Stimulated activated memory B cell treated with anti-CD40 and anti-IgM and Interleukin-4, amounts not matched to agents 10 μg/mL and 1 μg/mL and 100 μg/mL, for 72 hours (primary cell): Measurements from ENCODE around the gene WTIP.
"Not testable (repeated sequence)": the region's sequence is repeated elsewhere in the genome, so short reads cannot be mapped to it uniquely, and the experiment has no call there.

ENCODE experiments used
- ATAC-seq: fragments of 150-1000 bp; cut with Tn5 transposase; 2 replicates; pipeline ENCODE4 v1.10.0; 2021
- H3K27ac Mint-ChIP-seq: one replicate; pipeline ENCODE4 v1.8.0; 2022; ENCODE audit warnings: mild to moderate bottlenecking, mixed read lengths
- H3K27me3 Mint-ChIP-seq: one replicate; pipeline ENCODE4 v1.8.0; 2022; ENCODE audit warnings: mixed read lengths
- H3K36me3 Mint-ChIP-seq: one replicate; pipeline ENCODE4 v1.8.0; 2022; ENCODE audit warnings: mixed read lengths
- H3K4me1 Mint-ChIP-seq: one replicate; pipeline ENCODE4 v1.8.0; 2022; ENCODE audit warnings: mixed read lengths
- H3K4me3 Mint-ChIP-seq: one replicate; pipeline ENCODE4 v1.8.0; 2022; ENCODE audit warnings: mild to moderate bottlenecking, moderate library complexity, mixed read lengths
- H3K9me3 Mint-ChIP-seq: one replicate; pipeline ENCODE4 v1.8.0; 2022; ENCODE audit warnings: mixed read lengths

WTIP gene

GRCh38 chr19:34506026-34506370, 24.4 kb downstream of the WTIP start:
- peaks cover 50% of the 10 kb centered on the region for H3K27me3 Mint-ChIP-seq
- peaks cover 5% of the 10 kb centered on the region for H3K9me3 Mint-ChIP-seq
- H3K4me1 Mint-ChIP-seq: peaks cover 7% of the 10 kb centered on the region
- H3K27ac Mint-ChIP-seq: no peak overlapping the region
- no peak for ATAC-seq
- no peak overlapping the region for H3K4me3 Mint-ChIP-seq
- no peaks in the 10 kb centered on the region for H3K36me3 Mint-ChIP-seq

- Mint-ChIP-seq H3K9me3 (peaks cover 9% of the 10 kb centered on the region), H3K36me3 (no peaks in the 10 kb centered on the region), H3K27me3 (peaks cover 49% of the 10 kb centered on the region), H3K27ac (no peak overlapping the region), H3K4me1 (no peaks in the 10 kb centered on the region), H3K4me3 (no peak overlapping the region)
- ATAC-seq: no peak
These were observed 26.0 kb downstream of the WTIP start for GRCh38 chr19:34507414-34508067.

GRCh38 chr19:34508540-34508939, 27.0 kb downstream of the WTIP start:
- Mint-ChIP-seq H3K9me3 (peaks cover 9% of the 10 kb centered on the region), H3K4me1 (no peaks in the 10 kb centered on the region), H3K27ac (no peak overlapping the region), H3K27me3 (peaks cover 39% of the 10 kb centered on the region), H3K4me3 (no peak overlapping the region), H3K36me3 (no peaks in the 10 kb centered on the region)
- ATAC-seq: no peak

- H3K27ac Mint-ChIP-seq, H3K9me3 Mint-ChIP-seq, H3K36me3 Mint-ChIP-seq, H3K4me1 Mint-ChIP-seq, H3K4me3 Mint-ChIP-seq, ATAC-seq: not testable (repeated sequence)
- H3K27me3 Mint-ChIP-seq: peaks cover 25% of the 10 kb centered on the region
These were observed 29.3 kb downstream of the WTIP start for GRCh38 chr19:34510904-34511303.

GRCh38 chr19:34512254-34512822, 30.8 kb downstream of the WTIP start:
- Mint-ChIP-seq H3K27ac (no peak overlapping the region), H3K4me3 (no peak overlapping the region), H3K9me3 (peaks cover 9% of the 10 kb centered on the region), H3K36me3 (no peaks in the 10 kb centered on the region), H3K4me1 (no peaks in the 10 kb centered on the region), H3K27me3 (peaks cover 18% of the 10 kb centered on the region)
- peak; percentile 31 for ATAC-seq

GRCh38 chr19:34513767-34514166, 32.2 kb downstream of the WTIP start:
- no peaks in the 10 kb centered on the region for H3K4me1 Mint-ChIP-seq
- H3K27ac Mint-ChIP-seq: no peak overlapping the region
- peaks cover 9% of the 10 kb centered on the region for H3K9me3 Mint-ChIP-seq
- H3K27me3 Mint-ChIP-seq: peaks cover 4% of the 10 kb centered on the region
- no peak for ATAC-seq
- no peak overlapping the region for H3K4me3 Mint-ChIP-seq
- H3K36me3 Mint-ChIP-seq: no peaks in the 10 kb centered on the region

- no peak for ATAC-seq
- Mint-ChIP-seq H3K36me3 (no peaks in the 10 kb centered on the region), H3K27ac (no peak overlapping the region), H3K9me3 (peaks cover 4% of the 10 kb centered on the region), H3K4me1 (no peaks in the 10 kb centered on the region), H3K4me3 (no peak overlapping the region), H3K27me3 (peaks cover 14% of the 10 kb centered on the region)
These were observed 38.0 kb downstream of the WTIP start for GRCh38 chr19:34519602-34520001.

GRCh38 chr19:34523408-34523807, 41.9 kb downstream of the WTIP start:
- Mint-ChIP-seq H3K27ac (no peak overlapping the region), H3K4me1 (no peaks in the 10 kb centered on the region), H3K9me3 (peaks cover 4% of the 10 kb centered on the region), H3K36me3 (no peaks in the 10 kb centered on the region), H3K4me3 (no peak overlapping the region), H3K27me3 (peaks cover 14% of the 10 kb centered on the region)
- ATAC-seq: no peak

- H3K4me3 Mint-ChIP-seq: no peak overlapping the region
- H3K4me1 Mint-ChIP-seq: no peaks in the 10 kb centered on the region
- no peaks in the 10 kb centered on the region for H3K36me3 Mint-ChIP-seq
- H3K27me3 Mint-ChIP-seq: peaks cover 24% of the 10 kb centered on the region
- peaks cover 4% of the 10 kb centered on the region for H3K9me3 Mint-ChIP-seq
- no peak for ATAC-seq
- H3K27ac Mint-ChIP-seq: no peak overlapping the region
These were observed 43.4 kb downstream of the WTIP start for GRCh38 chr19:34525001-34525400.

- Mint-ChIP-seq H3K4me1 (no peaks in the 10 kb centered on the region), H3K9me3 (peaks cover 2% of the 10 kb centered on the region), H3K27ac (no peak overlapping the region), H3K27me3 (peaks cover 76% of the 10 kb centered on the region), H3K4me3 (no peak overlapping the region), H3K36me3 (no peaks in the 10 kb centered on the region)
- no peak for ATAC-seq
These were observed 52.6 kb downstream of the WTIP start for GRCh38 chr19:34534206-34534605.

GRCh38 chr19:34539396-34539795, 57.8 kb downstream of the WTIP start:
- no peaks in the 10 kb centered on the region for H3K4me1 Mint-ChIP-seq
- no peak for ATAC-seq
- no peak overlapping the region for H3K4me3 Mint-ChIP-seq
- H3K36me3 Mint-ChIP-seq: no peaks in the 10 kb centered on the region
- H3K27me3 Mint-ChIP-seq: peaks cover 34% of the 10 kb centered on the region
- H3K27ac Mint-ChIP-seq: no peak overlapping the region
- peaks cover 18% of the 10 kb centered on the region for H3K9me3 Mint-ChIP-seq

GRCh38 chr19:34540811-34541557, 59.4 kb downstream of the WTIP start:
- H3K4me3 Mint-ChIP-seq: no peak overlapping the region
- H3K27me3 Mint-ChIP-seq: peaks cover 21% of the 10 kb centered on the region
- H3K9me3 Mint-ChIP-seq: peaks cover 15% of the 10 kb centered on the region
- no peak overlapping the region for H3K27ac Mint-ChIP-seq
- no peaks in the 10 kb centered on the region for H3K36me3 Mint-ChIP-seq
- H3K4me1 Mint-ChIP-seq: no peaks in the 10 kb centered on the region
- ATAC-seq: no peak

- Mint-ChIP-seq H3K27me3 (peaks cover 7% of the 10 kb centered on the region), H3K4me3 (no peak overlapping the region), H3K9me3 (peaks cover 16% of the 10 kb centered on the region), H3K4me1 (no peaks in the 10 kb centered on the region), H3K36me3 (no peaks in the 10 kb centered on the region), H3K27ac (no peak overlapping the region)
- no peak for ATAC-seq
These were observed 68.3 kb downstream of the WTIP start for GRCh38 chr19:34549833-34550232.

GRCh38 chr19:34555447-34555846, 73.9 kb downstream of the WTIP start:
- Mint-ChIP-seq H3K36me3 (no peaks in the 10 kb centered on the region), H3K4me1 (no peaks in the 10 kb centered on the region), H3K4me3 (no peak overlapping the region), H3K9me3 (no peaks in the 10 kb centered on the region), H3K27me3 (peaks cover 28% of the 10 kb centered on the region), H3K27ac (no peak overlapping the region)
- no peak for ATAC-seq

GRCh38 chr19:34556488-34556887, 74.9 kb downstream of the WTIP start:
- ATAC-seq: no peak
- H3K9me3 Mint-ChIP-seq: no peaks in the 10 kb centered on the region
- no peaks in the 10 kb centered on the region for H3K36me3 Mint-ChIP-seq
- no peaks in the 10 kb centered on the region for H3K4me1 Mint-ChIP-seq
- peaks cover 28% of the 10 kb centered on the region for H3K27me3 Mint-ChIP-seq
- no peak overlapping the region for H3K27ac Mint-ChIP-seq
- no peak overlapping the region for H3K4me3 Mint-ChIP-seq

- no peak for ATAC-seq
- no peak overlapping the region for H3K27ac Mint-ChIP-seq
- H3K4me1 Mint-ChIP-seq: no peaks in the 10 kb centered on the region
- H3K27me3 Mint-ChIP-seq: peaks cover 28% of the 10 kb centered on the region
- no peak overlapping the region for H3K4me3 Mint-ChIP-seq
- H3K36me3 Mint-ChIP-seq: no peaks in the 10 kb centered on the region
- peaks cover 7% of the 10 kb centered on the region for H3K9me3 Mint-ChIP-seq
These were observed 77.5 kb downstream of the WTIP start for GRCh38 chr19:34559045-34559444.
